GM18520 (cell line): ENCODE data around the gene BIRC2.
"Not testable (repeated sequence)": the region's sequence is repeated elsewhere in the genome, so short reads cannot be mapped to it uniquely, and the experiment has no call there.

Source experiments
- ATAC-seq: cut with Tn5 transposase; IDR thresholded peaks from one replicate; pipeline ENCODE4 v1.9.1; 2021; ENCODE audit not compliant: unreplicated experiment

The BIRC2 gene

GRCh38 chr11:102374633-102375424, 27.8 kb downstream of the BIRC2 start:
- not testable (repeated sequence) for ATAC-seq

- no peak for ATAC-seq
Observed at GRCh38 chr11:102375720-102376399, 28.8 kb downstream of the BIRC2 start.

- no peak for ATAC-seq
Observed at GRCh38 chr11:102377891-102378290, 30.9 kb downstream of the BIRC2 start.

GRCh38 chr11:102378818-102379217, 31.8 kb downstream of the BIRC2 start:
- ATAC-seq: no peak

DNA sequence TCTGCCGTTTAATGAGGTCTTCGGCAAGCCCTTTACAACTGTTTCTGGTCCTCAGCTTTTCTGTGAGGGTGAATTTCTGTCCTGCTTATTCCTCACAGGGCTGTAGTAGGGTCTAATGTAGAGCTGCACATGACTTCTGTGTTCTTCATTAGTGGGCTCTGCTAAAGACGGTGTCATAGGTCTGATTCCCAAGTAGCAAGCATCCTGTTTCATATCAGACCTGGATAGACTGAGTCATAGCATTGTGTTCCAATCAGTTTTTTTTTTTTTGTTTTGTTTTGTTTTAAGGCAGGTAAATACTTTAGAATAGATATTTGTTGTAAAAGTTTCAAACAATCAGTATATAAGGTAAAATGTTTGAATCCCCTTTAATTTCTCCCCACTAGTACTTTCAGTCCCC, 35.4 kb downstream of the BIRC2 start:
- ATAC-seq: no peak

DNA sequence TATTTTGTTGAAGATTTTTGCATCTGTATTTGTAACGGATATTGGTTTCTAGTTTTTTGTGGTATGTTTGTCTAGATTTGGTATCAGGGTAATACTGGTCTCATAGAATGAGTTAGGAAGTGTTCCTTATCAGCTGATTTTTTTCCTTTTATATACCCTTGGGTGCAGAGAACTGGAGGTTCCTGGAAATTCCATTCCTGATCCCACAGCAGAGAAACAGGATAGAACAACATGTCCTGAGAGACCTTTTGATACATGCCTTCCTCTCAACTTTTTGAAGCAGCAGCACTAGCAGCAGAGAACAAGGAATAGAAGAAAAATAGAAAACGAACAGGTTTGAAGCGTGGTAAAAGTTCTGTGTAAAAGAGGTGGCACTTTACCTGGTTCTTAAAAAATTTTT, 36.8 kb downstream of the BIRC2 start:
- ATAC-seq: no peak

DNA sequence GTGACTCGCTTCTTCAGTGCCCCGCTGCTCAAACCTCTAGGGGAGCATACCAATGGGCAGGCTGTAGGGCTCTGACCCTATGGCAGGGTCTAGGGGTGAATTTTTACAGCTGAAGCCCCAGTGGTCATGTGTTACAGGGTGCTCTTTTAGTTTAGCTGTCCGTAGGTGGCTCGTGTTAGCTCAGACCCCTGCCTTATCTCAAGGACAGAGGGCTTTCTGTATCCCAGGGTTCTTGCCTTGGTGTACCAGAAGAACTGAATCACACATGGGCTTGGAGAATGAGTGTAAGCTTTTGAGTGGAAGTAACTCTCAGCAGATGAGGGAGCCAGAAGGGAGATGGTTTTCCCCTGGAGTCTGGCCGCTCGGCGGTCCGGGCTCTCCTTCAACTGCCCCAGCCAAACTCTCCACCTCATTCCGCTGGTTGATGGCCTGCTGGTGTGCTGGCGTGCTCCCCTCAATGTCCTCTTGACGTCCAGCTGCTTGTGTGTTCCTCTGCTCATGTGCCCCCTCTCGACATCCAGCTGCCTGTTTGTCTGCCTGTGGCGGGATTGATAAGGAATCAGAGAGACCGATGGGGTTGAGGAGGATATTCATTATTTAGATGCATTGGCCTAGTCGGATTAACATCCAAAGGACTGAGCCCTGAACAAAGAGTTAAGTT, 37.5 kb downstream of the BIRC2 start:
- ATAC-seq: no peak

DNA sequence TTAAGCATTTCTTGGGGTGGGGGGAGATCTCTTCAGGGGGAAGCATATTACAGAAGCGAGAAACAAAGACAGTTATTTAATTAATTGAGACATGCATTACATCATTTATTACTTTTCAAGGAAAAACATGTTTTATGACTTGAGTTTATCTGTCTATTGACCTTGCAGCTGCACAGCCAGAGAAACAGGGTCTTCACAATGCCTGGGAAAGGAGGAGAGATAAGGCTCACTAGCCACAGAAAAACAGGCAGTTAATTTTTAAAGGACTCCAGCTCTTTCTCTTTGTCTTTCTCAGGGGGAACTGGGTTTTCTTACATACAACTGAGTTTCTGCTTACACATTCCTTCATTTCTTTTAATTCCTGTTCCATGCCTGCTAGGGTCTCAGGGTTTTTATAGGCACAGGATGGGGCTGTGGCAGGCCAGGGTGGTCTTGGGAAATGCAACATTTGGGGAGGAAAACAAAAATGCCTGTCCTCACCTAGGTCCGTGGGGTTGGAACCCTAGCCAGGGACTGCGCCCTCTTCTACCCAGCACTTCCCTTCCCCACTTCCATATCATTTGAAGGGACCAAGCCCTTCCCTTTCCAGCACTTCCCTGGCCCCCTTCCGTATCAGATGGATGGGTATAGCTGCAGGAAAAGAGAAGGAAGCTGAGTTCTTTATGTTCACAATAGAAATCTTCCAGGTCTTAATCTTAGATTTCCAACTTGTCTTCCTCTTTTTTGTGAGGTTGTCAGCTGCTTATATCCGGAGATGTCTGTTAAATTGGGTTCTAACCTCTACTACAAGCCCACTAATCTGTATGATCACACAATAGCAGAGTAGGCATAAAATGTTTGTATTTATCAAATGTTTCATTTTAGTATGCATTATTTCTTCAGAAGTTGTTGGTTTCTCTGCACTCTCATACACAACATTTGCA, 38.3 kb downstream of the BIRC2 start:
- ATAC-seq: no peak

DNA sequence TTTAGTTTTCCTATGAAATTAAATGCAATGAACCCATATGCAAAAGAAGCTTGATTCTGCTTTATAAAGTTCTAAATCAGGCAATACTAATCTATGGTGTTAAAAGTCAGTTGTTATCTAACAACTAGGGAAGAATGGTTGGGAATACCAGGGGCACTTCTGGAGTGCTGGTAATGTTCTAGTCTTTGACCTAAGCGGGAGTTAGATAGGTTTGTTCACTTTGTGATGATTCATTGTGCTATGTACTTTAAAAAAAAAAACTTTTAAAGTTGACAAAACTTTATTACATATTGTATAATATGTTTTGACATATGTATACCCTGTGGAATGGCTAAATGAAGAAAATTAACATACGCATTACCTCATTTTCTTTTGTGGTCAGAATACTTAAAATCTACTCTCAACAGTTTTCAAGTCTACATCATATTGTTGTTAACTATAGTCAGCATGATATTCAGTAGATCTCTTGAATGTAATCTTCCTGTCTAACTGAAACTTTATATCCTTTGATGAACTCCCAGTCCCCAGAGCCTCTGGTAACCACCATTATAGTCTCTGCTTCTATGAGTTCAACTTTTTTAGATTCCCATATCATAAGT, 39.2 kb downstream of the BIRC2 start:
- ATAC-seq: no peak

DNA sequence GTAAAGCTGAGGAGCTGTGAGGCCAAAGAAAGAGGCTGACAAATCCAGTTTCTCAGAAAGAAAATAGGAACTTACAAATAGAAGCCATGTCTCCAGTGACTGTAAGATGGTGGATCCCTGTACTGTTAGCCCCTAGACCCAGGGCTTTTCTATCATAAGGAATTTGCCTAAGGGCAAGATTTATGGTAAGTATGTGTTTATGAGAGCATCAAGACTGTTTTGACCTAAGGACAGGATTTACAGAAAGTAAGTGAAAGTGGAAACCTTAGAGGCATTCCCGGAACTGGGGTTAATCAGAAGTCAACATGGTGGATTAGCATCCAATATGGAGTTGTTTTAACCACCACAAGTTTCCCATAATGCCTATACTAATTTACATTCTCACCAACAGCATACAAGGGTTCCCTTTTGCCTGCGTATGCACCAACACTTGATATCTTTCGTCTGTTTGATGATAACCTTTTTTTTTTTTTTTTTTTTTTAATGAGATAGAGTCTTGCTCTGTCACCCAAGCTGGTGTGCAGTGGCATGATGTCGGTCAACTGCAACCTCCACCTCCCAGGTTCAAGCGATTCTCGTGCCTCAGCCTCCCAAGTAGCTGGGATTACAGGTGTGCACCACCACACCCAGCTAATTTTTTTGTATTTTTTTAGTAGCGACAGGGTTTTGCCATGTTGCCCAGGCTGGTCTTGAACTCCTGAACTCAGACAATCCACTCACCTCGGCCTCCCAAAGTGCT, 40.2 kb downstream of the BIRC2 start:
- no peak for ATAC-seq

DNA sequence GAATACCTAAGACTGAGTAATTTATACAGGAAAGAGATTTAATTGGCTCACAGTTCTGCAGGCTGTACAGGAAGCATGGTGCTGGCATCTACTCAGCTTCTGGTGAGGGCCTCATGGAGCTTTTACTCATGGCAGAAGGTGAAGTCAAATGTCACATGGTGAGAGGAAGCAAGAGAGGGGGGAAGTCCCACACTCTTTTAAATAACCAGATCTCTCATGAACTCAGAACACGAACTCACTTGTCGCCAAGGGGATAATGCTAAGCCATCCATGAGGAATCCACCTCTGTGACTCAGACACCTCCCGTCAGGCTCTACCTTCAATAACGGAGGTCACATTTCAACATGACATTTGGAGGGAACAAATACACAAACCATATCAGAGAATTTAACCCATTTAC, 42.2 kb downstream of the BIRC2 start:
- ATAC-seq: no peak

DNA sequence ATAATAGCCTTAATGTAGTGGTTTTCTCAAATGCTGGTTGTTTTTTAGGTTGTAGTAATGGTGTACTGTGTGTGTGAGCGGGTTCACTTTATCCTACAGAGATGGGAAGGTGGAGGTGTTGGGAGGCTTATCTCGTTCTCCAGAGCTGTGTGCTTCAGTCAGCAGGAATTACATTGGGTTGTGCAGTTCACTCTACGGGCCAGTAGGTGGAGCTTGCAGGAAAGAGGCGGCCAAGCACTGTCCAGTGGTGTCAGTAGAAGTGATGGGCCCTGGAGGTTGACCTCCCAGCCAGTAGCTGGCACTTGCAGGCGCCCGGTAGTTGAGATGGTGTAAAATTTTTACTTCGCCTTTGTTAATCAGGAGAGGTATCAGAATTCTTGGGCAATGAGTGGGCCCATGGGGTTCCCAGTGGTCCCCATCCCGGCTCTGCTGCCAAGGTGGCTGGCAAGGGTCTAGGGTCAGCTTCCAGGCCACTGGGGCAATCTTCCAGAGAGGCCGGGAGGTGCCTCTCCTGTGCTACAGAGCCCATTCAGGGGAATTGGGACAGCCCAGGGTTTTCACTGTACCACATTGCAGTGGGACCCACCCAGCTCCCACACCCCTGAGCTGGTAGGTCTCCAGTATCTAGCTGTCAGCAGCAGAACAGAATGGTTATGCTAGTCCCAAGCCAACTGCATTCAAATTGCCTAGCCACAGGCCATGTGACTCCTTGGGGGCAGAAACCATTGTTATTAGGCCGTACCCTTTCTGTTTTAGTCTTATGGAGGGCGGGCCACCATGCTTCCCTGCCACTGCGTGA, 43.9 kb downstream of the BIRC2 start:
- ATAC-seq: peak; percentile 65

DNA sequence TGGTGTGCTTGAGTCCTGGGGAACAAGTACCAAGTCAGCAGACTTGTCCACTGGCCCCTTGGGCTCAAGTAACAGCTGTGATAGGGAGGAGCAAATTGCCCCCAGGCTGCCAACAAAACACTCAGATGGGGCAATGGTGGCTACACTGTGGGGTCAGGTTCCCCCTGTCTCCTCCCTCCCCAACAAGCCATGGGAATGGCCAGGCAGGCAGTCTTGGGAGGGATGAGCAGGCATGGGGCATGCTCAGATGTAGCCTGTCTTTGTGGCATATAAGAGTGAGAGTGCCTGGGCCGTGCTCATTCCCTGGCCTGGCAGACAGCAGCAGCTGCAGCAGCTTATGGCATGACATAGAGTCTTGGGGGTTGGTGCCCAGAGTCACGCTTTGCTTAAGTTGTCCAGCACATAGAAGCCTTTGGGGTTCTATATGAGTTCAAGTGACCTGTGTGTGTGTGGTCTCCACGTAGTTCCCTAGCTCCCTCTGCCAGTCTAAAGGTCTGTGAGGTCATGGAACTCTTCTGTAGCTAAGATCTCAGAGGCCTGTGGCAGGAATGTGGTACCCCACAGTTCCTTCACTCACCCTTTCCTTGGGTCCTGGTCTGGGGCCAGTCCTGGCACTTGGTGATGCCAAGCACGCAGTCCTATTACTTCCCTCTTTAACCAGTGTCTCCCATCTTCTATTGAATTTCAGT, 44.7 kb downstream of the BIRC2 start:
- no peak for ATAC-seq

DNA sequence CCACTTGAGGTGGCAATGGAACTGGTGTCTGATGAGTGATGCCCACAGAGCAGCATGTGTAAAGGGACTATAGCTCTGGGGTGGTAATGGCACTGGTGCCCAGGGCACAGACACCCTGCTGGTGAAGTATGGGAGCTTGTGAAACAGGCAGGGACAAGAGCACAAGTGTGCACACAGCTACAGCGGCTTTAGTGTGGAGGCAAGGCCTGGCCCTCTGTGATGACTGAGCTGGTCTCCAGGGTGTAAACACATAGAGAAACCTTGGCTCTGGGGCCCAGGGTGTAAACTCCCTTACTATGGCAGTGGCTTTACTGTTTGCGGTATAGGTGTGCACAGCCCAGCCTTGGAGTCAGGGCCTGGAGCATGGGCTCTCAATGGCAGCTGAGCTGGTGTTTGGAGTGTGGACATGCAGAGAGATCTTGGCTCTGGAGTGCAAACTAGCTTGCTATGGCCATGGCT, 46.3 kb downstream of the BIRC2 start:
- no peak for ATAC-seq

DNA sequence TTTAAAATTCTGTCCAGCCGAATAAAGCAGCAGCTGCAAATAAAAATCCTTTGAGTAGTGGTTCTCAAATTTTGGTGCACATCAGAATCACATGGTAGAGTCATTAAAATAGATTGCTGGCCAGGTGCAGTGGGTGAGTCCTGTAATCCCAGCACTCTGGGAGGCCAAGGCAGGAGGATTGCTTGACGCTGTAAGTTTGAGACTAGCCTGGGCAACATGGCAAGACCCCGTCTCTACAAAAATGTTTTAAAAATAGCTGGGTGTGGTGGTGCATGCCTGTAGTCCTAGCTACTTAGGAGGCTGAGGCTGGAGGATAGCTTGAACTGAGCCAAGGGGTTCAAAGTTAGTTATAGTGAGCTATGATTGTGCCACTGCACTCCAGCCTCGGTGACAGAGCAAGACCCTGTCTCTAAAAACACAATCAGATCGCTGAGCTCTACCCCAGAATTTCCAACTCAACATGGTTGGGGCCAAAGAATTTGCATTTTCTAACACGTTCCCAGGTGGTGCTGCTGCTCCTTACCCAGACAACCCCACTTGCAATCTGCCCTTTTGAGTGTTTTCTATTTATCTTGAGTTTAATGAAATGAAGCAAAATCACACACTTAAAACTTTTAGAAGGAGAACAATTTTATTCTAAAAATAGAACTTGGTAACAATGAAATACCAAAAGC, 48.8 kb downstream of the BIRC2 start:
- ATAC-seq: no peak

GRCh38 chr11:102396708-102397563, 49.9 kb downstream of the BIRC2 start:
- no peak for ATAC-seq

GRCh38 chr11:102398297-102398696, 51.3 kb downstream of the BIRC2 start:
- no peak for ATAC-seq
